Memory B cell (primary cell): ENCODE measurements around the gene ROBO2.

Experiments
- ATAC-seq: fragments of 150-1000 bp; cut with Tn5 transposase; 2 replicates; pipeline ENCODE4 v1.10.0; 2021; ENCODE audit warnings: low read depth, mild to moderate bottlenecking, moderate library complexity
- DNase-seq, 2 donors: peaks; one replicate each; pipeline ENCODE4 v3.0.0; 2022; ENCODE audit warnings: low spot score in 2 of 2
- H3K27ac Mint-ChIP-seq: one replicate; pipeline ENCODE4 v1.8.0; 2022; ENCODE audit warnings: mild to moderate bottlenecking, moderate library complexity, mixed read lengths
- H3K27me3 Mint-ChIP-seq: one replicate; pipeline ENCODE4 v1.8.0; 2022; ENCODE audit warnings: mixed read lengths
- H3K36me3 Mint-ChIP-seq: one replicate; pipeline ENCODE4 v1.8.0; 2022; ENCODE audit warnings: mild to moderate bottlenecking, mixed read lengths
- H3K4me1 Mint-ChIP-seq: one replicate; pipeline ENCODE4 v1.8.0; 2022; ENCODE audit warnings: mixed read lengths
- H3K4me3 Mint-ChIP-seq: one replicate; pipeline ENCODE4 v1.8.0; 2022; ENCODE audit warnings: mild to moderate bottlenecking, moderate library complexity, mixed read lengths
- H3K9me3 Mint-ChIP-seq: one replicate; pipeline ENCODE4 v1.8.0; 2022; ENCODE audit warnings: mixed read lengths

The ROBO2 gene

GRCh38 chr3:77040926-77041722 is 1.2 kb downstream of the ROBO2 start:
- Mint-ChIP-seq H3K4me1 (no peaks in the 10 kb centered on the region), H3K27me3 (peaks cover 7% of the 10 kb centered on the region), H3K9me3 (peaks cover 5% of the 10 kb centered on the region), H3K27ac (no peak overlapping the region), H3K36me3 (no peaks in the 10 kb centered on the region), H3K4me3 (no peak overlapping the region)
- DNase-seq, result no peak
- no peak for ATAC-seq

- H3K27ac Mint-ChIP-seq, result no peak overlapping the region
- DNase-seq, result no peak
Observed at GRCh38 chr3:77041811-77042210, 1.9 kb downstream of the ROBO2 start.

GRCh38 chr3:77042343-77042742 is 2.4 kb downstream of the ROBO2 start:
- DNase-seq (no peak), ATAC-seq (no peak)
- H3K36me3 Mint-ChIP-seq, result no peaks in the 10 kb centered on the region
- H3K4me3 Mint-ChIP-seq, result no peak overlapping the region
- peaks cover 8% of the 10 kb centered on the region for H3K9me3 Mint-ChIP-seq
- H3K4me1 Mint-ChIP-seq, result no peaks in the 10 kb centered on the region
- peaks cover 7% of the 10 kb centered on the region for H3K27me3 Mint-ChIP-seq
- H3K27ac Mint-ChIP-seq, result no peak overlapping the region

More at GRCh38 chr3:77041811-77042210, 1.9 kb downstream of the ROBO2 start:
- Mint-ChIP-seq H3K27me3 (peaks cover 7% of the 10 kb centered on the region), H3K9me3 (peaks cover 6% of the 10 kb centered on the region), H3K4me1 (no peaks in the 10 kb centered on the region), H3K4me3 (no peak overlapping the region), H3K36me3 (no peaks in the 10 kb centered on the region)
- no peak for ATAC-seq

GRCh38 chr3:77042882-77043281 is 3.0 kb downstream of the ROBO2 start:
- no peak overlapping the region for H3K27ac Mint-ChIP-seq
- H3K9me3 Mint-ChIP-seq, result peaks cover 8% of the 10 kb centered on the region
- no peak for ATAC-seq
- no peak overlapping the region for H3K4me3 Mint-ChIP-seq
- H3K4me1 Mint-ChIP-seq, result no peaks in the 10 kb centered on the region
- H3K36me3 Mint-ChIP-seq, result no peaks in the 10 kb centered on the region
- peaks cover 7% of the 10 kb centered on the region for H3K27me3 Mint-ChIP-seq
- no peak for DNase-seq

GRCh38 chr3:77045686-77046085 is 5.8 kb downstream of the ROBO2 start:
- DNase-seq (no peak), ATAC-seq (no peak)
- no peak overlapping the region for H3K4me3 Mint-ChIP-seq
- no peak overlapping the region for H3K27ac Mint-ChIP-seq
- no peaks in the 10 kb centered on the region for H3K4me1 Mint-ChIP-seq
- no peaks in the 10 kb centered on the region for H3K27me3 Mint-ChIP-seq
- H3K36me3 Mint-ChIP-seq, result no peaks in the 10 kb centered on the region
- peaks cover 8% of the 10 kb centered on the region for H3K9me3 Mint-ChIP-seq

GRCh38 chr3:77048186-77048585 is 8.3 kb downstream of the ROBO2 start:
- ATAC-seq, result no peak
- Mint-ChIP-seq H3K36me3 (no peaks in the 10 kb centered on the region), H3K27me3 (no peaks in the 10 kb centered on the region), H3K4me1 (no peaks in the 10 kb centered on the region), H3K9me3 (peaks cover 5% of the 10 kb centered on the region), H3K27ac (no peak overlapping the region), H3K4me3 (no peak overlapping the region)
- no peak for DNase-seq

- Mint-ChIP-seq H3K4me1 (no peaks in the 10 kb centered on the region), H3K36me3 (no peaks in the 10 kb centered on the region), H3K9me3 (peaks cover 4% of the 10 kb centered on the region), H3K4me3 (no peak overlapping the region), H3K27ac (no peak overlapping the region), H3K27me3 (no peaks in the 10 kb centered on the region)
- no peak for ATAC-seq
- DNase-seq, result no peak
Observed at GRCh38 chr3:77051591-77051990, 11.7 kb downstream of the ROBO2 start.

GRCh38 chr3:77052051-77052501 is 12.2 kb downstream of the ROBO2 start:
- H3K36me3 Mint-ChIP-seq, result no peaks in the 10 kb centered on the region
- H3K27ac Mint-ChIP-seq, result no peak overlapping the region
- peaks cover 2% of the 10 kb centered on the region for H3K9me3 Mint-ChIP-seq
- DNase-seq (no peak), ATAC-seq (no peak)
- H3K4me3 Mint-ChIP-seq, result no peak overlapping the region
- no peaks in the 10 kb centered on the region for H3K4me1 Mint-ChIP-seq
- H3K27me3 Mint-ChIP-seq, result no peaks in the 10 kb centered on the region

GRCh38 chr3:77052733-77053670 is 13.1 kb downstream of the ROBO2 start:
- H3K9me3 Mint-ChIP-seq, result peaks cover 2% of the 10 kb centered on the region
- H3K27me3 Mint-ChIP-seq, result no peaks in the 10 kb centered on the region
- no peaks in the 10 kb centered on the region for H3K4me1 Mint-ChIP-seq
- H3K27ac Mint-ChIP-seq, result no peak overlapping the region
- ATAC-seq (no peak), DNase-seq (no peak)
- no peak overlapping the region for H3K4me3 Mint-ChIP-seq
- H3K36me3 Mint-ChIP-seq, result no peaks in the 10 kb centered on the region

- Mint-ChIP-seq H3K4me3 (no peak overlapping the region), H3K4me1 (no peaks in the 10 kb centered on the region), H3K9me3 (peaks cover 2% of the 10 kb centered on the region), H3K27me3 (no peaks in the 10 kb centered on the region), H3K27ac (no peak overlapping the region), H3K36me3 (no peaks in the 10 kb centered on the region)
- ATAC-seq (no peak), DNase-seq (no peak)
Observed at GRCh38 chr3:77053795-77054194, 13.9 kb downstream of the ROBO2 start.

- no peak overlapping the region for H3K4me3 Mint-ChIP-seq
- no peak for ATAC-seq
- no peaks in the 10 kb centered on the region for H3K36me3 Mint-ChIP-seq
- H3K9me3 Mint-ChIP-seq, result peaks cover 4% of the 10 kb centered on the region
- H3K27ac Mint-ChIP-seq, result no peak overlapping the region
- no peak for DNase-seq
- H3K4me1 Mint-ChIP-seq, result no peaks in the 10 kb centered on the region
- H3K27me3 Mint-ChIP-seq, result no peaks in the 10 kb centered on the region
Observed at GRCh38 chr3:77055841-77056341, 16.0 kb downstream of the ROBO2 start.

- no peak overlapping the region for H3K4me3 Mint-ChIP-seq
- H3K27ac Mint-ChIP-seq, result no peak overlapping the region
- H3K9me3 Mint-ChIP-seq, result peaks cover 6% of the 10 kb centered on the region
- no peaks in the 10 kb centered on the region for H3K4me1 Mint-ChIP-seq
- no peaks in the 10 kb centered on the region for H3K27me3 Mint-ChIP-seq
- DNase-seq (no peak), ATAC-seq (no peak)
- no peaks in the 10 kb centered on the region for H3K36me3 Mint-ChIP-seq
Observed at GRCh38 chr3:77059354-77059753, 19.5 kb downstream of the ROBO2 start.

- Mint-ChIP-seq H3K36me3 (no peaks in the 10 kb centered on the region), H3K4me1 (no peaks in the 10 kb centered on the region), H3K4me3 (no peak overlapping the region), H3K27ac (no peak overlapping the region), H3K27me3 (no peaks in the 10 kb centered on the region), H3K9me3 (peaks cover 4% of the 10 kb centered on the region)
- DNase-seq (no peak), ATAC-seq (no peak)
Observed at GRCh38 chr3:77063423-77063822, 23.5 kb downstream of the ROBO2 start.

- DNase-seq (no peak), ATAC-seq (no peak)
- H3K9me3 Mint-ChIP-seq, result peaks cover 2% of the 10 kb centered on the region
- H3K27me3 Mint-ChIP-seq, result no peaks in the 10 kb centered on the region
- H3K36me3 Mint-ChIP-seq, result no peaks in the 10 kb centered on the region
- no peaks in the 10 kb centered on the region for H3K4me1 Mint-ChIP-seq
- no peak overlapping the region for H3K27ac Mint-ChIP-seq
- no peak overlapping the region for H3K4me3 Mint-ChIP-seq
Observed at GRCh38 chr3:77065750-77066149, 25.9 kb downstream of the ROBO2 start.
